Neural progenitor cell (in vitro differentiated cells): ENCODE measurements around the gene KIF26A. TPM values are rescaled to one million over a fixed set of nuclear protein-coding genes. Genes with fewer than 3 reads are reported as not detected.

Source experiments
- DNase-seq: peaks from one replicate; pipeline ENCODE4 v3.0.0-alpha.2; 2016; ENCODE audit warnings: low spot score
- H2AFZ ChIP-seq: fragments of 200-600 bp; sonication (generic); replicated peaks from 2 replicates; pipeline ENCODE4 v1.6.1; 2016; ENCODE audit warnings: antibody characterized with exemption
- H3F3A ChIP-seq: fragments of 200-600 bp; sonication (generic); 2 replicates; pipeline ENCODE4 v1.6.1; 2016; ENCODE audit warnings: antibody characterized with exemption, low read depth
- H3K27ac ChIP-seq: fragments of 200-600 bp; sonication (generic); 2 replicates; pipeline ENCODE4 v1.5.1; 2016; ENCODE audit warnings: mild to moderate bottlenecking
- H3K27me3 ChIP-seq: fragments of 200-600 bp; sonication (generic); 2 replicates; pipeline ENCODE4 v1.6.1; 2016; ENCODE audit warnings: mild to moderate bottlenecking, moderate library complexity
- H3K36me3 ChIP-seq: fragments of 200-600 bp; sonication (generic); 2 replicates; pipeline ENCODE4 v1.5.1; 2016
- H3K4me1 ChIP-seq: fragments of 200-600 bp; sonication (generic); 2 replicates; pipeline ENCODE4 v1.6.1; 2016; ENCODE audit warnings: mixed run types
- H3K4me2 ChIP-seq: fragments of 200-600 bp; sonication (generic); 2 replicates; pipeline ENCODE4 v1.6.1; 2016
- H3K4me3 ChIP-seq: fragments of 200-600 bp; sonication (generic); 2 replicates; pipeline ENCODE4 v1.5.1; 2016
- H3K79me2 ChIP-seq: fragments of 200-600 bp; sonication (generic); 2 replicates; pipeline ENCODE4 v1.6.1; 2016; ENCODE audit warnings: low read depth
- H3K9ac ChIP-seq: fragments of 200-600 bp; sonication (generic); 2 replicates; pipeline ENCODE4 v1.6.1; 2016
- H3K9me3 ChIP-seq: fragments of 200-600 bp; sonication (generic); 2 replicates; pipeline ENCODE4 v1.5.1; 2016; ENCODE audit warnings: low read depth
- H4K20me1 ChIP-seq: fragments of 200-600 bp; sonication (generic); 2 replicates; pipeline ENCODE4 v1.6.1; 2016; ENCODE audit warnings: low read depth
- H3K27ac Mint-ChIP-seq: 3 replicates; pipeline ENCODE4 v1.8.0; 2021; ENCODE audit warnings: mixed read lengths
- H3K27me3 Mint-ChIP-seq: 2 replicates; pipeline ENCODE4 v1.8.0; 2022; ENCODE audit warnings: low read depth, mild to moderate bottlenecking, inconsistent platforms, moderate library complexity, mixed read lengths; ENCODE audit not compliant: insufficient read depth
- H3K36me3 Mint-ChIP-seq: 3 replicates; pipeline ENCODE4 v1.8.0; 2021; ENCODE audit warnings: mixed read lengths
- H3K4me1 Mint-ChIP-seq: 3 replicates; pipeline ENCODE4 v1.8.0; 2021; ENCODE audit warnings: mixed read lengths
- H3K4me3 Mint-ChIP-seq: 3 replicates; pipeline ENCODE4 v1.8.0; 2021; ENCODE audit warnings: mild to moderate bottlenecking, moderate library complexity, mixed read lengths
- H3K9me3 Mint-ChIP-seq: 3 replicates; pipeline ENCODE4 v1.8.0; 2020; ENCODE audit warnings: mixed read lengths
- CTCF ChIP-seq: fragments of 200-600 bp; sonication (generic); IDR thresholded peaks from 2 replicates; pipeline ENCODE4 v1.5.1; 2017; ENCODE audit warnings: antibody characterized with exemption, mild to moderate bottlenecking
- EZH2 ChIP-seq: fragments of 200-600 bp; sonication (generic); IDR thresholded peaks from 2 replicates; pipeline ENCODE4 v1.6.1; 2017; ENCODE audit warnings: antibody characterized with exemption, mild to moderate bottlenecking, moderate library complexity
- EZH2phosphoT487 ChIP-seq: fragments of 200-600 bp; sonication (generic); IDR thresholded peaks from 2 replicates; pipeline ENCODE4 v1.6.1; 2017; ENCODE audit warnings: antibody characterized with exemption
- total RNA-seq: library from RNA; depleted of rRNA; stranded (reverse); fragments of >200 nt; gene quantifications from 2 replicates; pipeline ENCODE4 v1.2.3, GENCODE V29; 2015; ENCODE audit warnings: low replicate concordance

Gene KIF26A
- total RNA-seq, 1 donor from 2014 or later: 6.1 TPM

- H4K20me1 ChIP-seq: peaks cover 78% of the 10 kb centered on the region
- H3K4me1 ChIP-seq: peaks cover 41% of the 10 kb centered on the region
- no peak overlapping the region for H3K27ac ChIP-seq
- Mint-ChIP-seq H3K27ac (no peak overlapping the region), H3K27me3 (peaks cover 6% of the 10 kb centered on the region), H3K4me1 (peaks cover 21% of the 10 kb centered on the region), H3K36me3 (no peaks in the 10 kb centered on the region), H3K4me3 (no peak overlapping the region), H3K9me3 (no peaks in the 10 kb centered on the region)
- TF ChIP-seq EZH2: no peak
- no peak for TF ChIP-seq CTCF
- no peak for TF ChIP-seq EZH2phosphoT487
- no peak for DNase-seq
- no peaks in the 10 kb centered on the region for H3K27me3 ChIP-seq
- H3K36me3 ChIP-seq: no peaks in the 10 kb centered on the region
- H3K9ac ChIP-seq: no peak overlapping the region
- peaks cover 14% of the 10 kb centered on the region for H3F3A ChIP-seq
- no peak overlapping the region for H3K4me3 ChIP-seq
- H3K9me3 ChIP-seq: no peaks in the 10 kb centered on the region
- H3K4me2 ChIP-seq: no peak overlapping the region
- H2AFZ ChIP-seq: no peak overlapping the region
- H3K79me2 ChIP-seq: peaks cover 92% of the 10 kb centered on the region
Observed at GRCh38 chr14:104144911-104145825, 6.8 kb downstream of the KIF26A start.

- no peak for DNase-seq
- Mint-ChIP-seq H3K4me1 (peaks cover 20% of the 10 kb centered on the region), H3K4me3 (no peak overlapping the region), H3K36me3 (no peaks in the 10 kb centered on the region), H3K9me3 (no peaks in the 10 kb centered on the region), H3K27ac (no peak overlapping the region), H3K27me3 (peaks cover 6% of the 10 kb centered on the region)
- no peak overlapping the region for H3K27ac ChIP-seq
- H3K4me2 ChIP-seq: no peak overlapping the region
- peaks cover 92% of the 10 kb centered on the region for H3K79me2 ChIP-seq
- H2AFZ ChIP-seq: no peak overlapping the region
- H3K36me3 ChIP-seq: no peaks in the 10 kb centered on the region
- H3K4me1 ChIP-seq: peaks cover 39% of the 10 kb centered on the region
- H3K9ac ChIP-seq: no peak overlapping the region
- peaks cover 20% of the 10 kb centered on the region for H3F3A ChIP-seq
- no peaks in the 10 kb centered on the region for H3K9me3 ChIP-seq
- TF ChIP-seq EZH2phosphoT487 (no peak), CTCF (no peak), EZH2 (no peak)
- H3K27me3 ChIP-seq: no peaks in the 10 kb centered on the region
- no peak overlapping the region for H3K4me3 ChIP-seq
- peaks cover 78% of the 10 kb centered on the region for H4K20me1 ChIP-seq
Observed at GRCh38 chr14:104145826-104146601, 7.6 kb downstream of the KIF26A start.

- no peak overlapping the region for H3K27ac Mint-ChIP-seq
- no peaks in the 10 kb centered on the region for H3K9me3 ChIP-seq
- no peak for DNase-seq
- H3K4me3 ChIP-seq: no peak overlapping the region
- peaks cover 20% of the 10 kb centered on the region for H3F3A ChIP-seq
- no peak overlapping the region for H2AFZ ChIP-seq
- H3K4me1 ChIP-seq: peaks cover 41% of the 10 kb centered on the region
- H3K4me2 ChIP-seq: no peak overlapping the region
- H3K27me3 ChIP-seq: no peaks in the 10 kb centered on the region
- H3K27me3 Mint-ChIP-seq: peaks cover 7% of the 10 kb centered on the region
- peaks cover 86% of the 10 kb centered on the region for H3K79me2 ChIP-seq
- no peaks in the 10 kb centered on the region for H3K9me3 Mint-ChIP-seq
- peaks cover 81% of the 10 kb centered on the region for H4K20me1 ChIP-seq
- no peak overlapping the region for H3K27ac ChIP-seq
- H3K4me3 Mint-ChIP-seq: no peak overlapping the region
- TF ChIP-seq EZH2 (no peak), EZH2phosphoT487 (no peak), CTCF (no peak)
- no peaks in the 10 kb centered on the region for H3K36me3 ChIP-seq
- H3K36me3 Mint-ChIP-seq: no peaks in the 10 kb centered on the region
- no peak overlapping the region for H3K9ac ChIP-seq
- H3K4me1 Mint-ChIP-seq: peaks cover 25% of the 10 kb centered on the region
Observed at GRCh38 chr14:104146651-104147345, 8.4 kb downstream of the KIF26A start.
